ENCODE data around the gene PTPRG. TPM values are rescaled to one million over a fixed set of nuclear protein-coding genes. Genes with fewer than 3 reads are reported as not detected.
A peak's percentile ranks its signal among the peaks of the same experiment; 100 is the strongest.

Gene PTPRG
- total and polyA plus RNA-seq, 2 experiments from 2014 or later = 24.4 to 131 TPM

GRCh38 chr3:61946570-61947324 is 385.4 kb downstream of the PTPRG start:
- Histone ChIP-seq H3K4me1 (ENCODE audit: insufficient read depth) (peaks cover 60% of the 10 kb centered on the region), H3K27me3 (ENCODE audit: insufficient read depth) (no peaks in the 10 kb centered on the region), H3K27ac (ENCODE audit: low read depth) (peak overlapping the region; percentile 14; the same call in 1 of the 2 replicates), H3K36me3 (ENCODE audit: insufficient read depth) (no peaks in the 10 kb centered on the region), H3K79me2 (replicated peaks; ENCODE audit: insufficient read depth) (peaks cover 70% of the 10 kb centered on the region), H2AFZ (no peak overlapping the region), H4K20me1 (replicated peaks; ENCODE audit: insufficient read depth) (no peaks in the 10 kb centered on the region; the same call in 1 of the 2 replicates), H3K4me3 (peak overlapping the region; percentile 15), H3K9me2 (ENCODE audit: insufficient read depth) (peaks cover 4% of the 10 kb centered on the region; the same call in 1 of the 2 replicates), H3F3A (replicated peaks; ENCODE audit: low read depth) (no peaks in the 10 kb centered on the region), H3K4me2 (peak overlapping the region; percentile 59)
- Mint-ChIP-seq H3K27ac (peak overlapping the region; percentile 32; the same call in 1 of the 2 replicates), H3K4me1 (peaks cover 80% of the 10 kb centered on the region), H3K27me3 (ENCODE audit: insufficient read depth, low read depth, poor library complexity) (peaks cover 5% of the 10 kb centered on the region), H3K9me3 (no peaks in the 10 kb centered on the region), H3K36me3 (ENCODE audit: low read depth) (peaks cover 4% of the 10 kb centered on the region; the same call in 1 of the 3 replicates), H3K4me3 (peak overlapping the region; percentile 56)
- peak; percentile 39 for DNase-seq (ENCODE audit: low spot score)
- peak; percentile 59 for ATAC-seq
- TF ChIP-seq POLR2AphosphoS5 (IDR thresholded peaks at IDR 0.05; ENCODE audit: low read depth) = no peak
- peak; percentile 61; the same call in 1 of the 2 replicates for TF ChIP-seq NANOG (IDR thresholded peaks at IDR 0.05; ENCODE audit: borderline replicate concordance)

GRCh38 chr3:61947456-61947855 is 386.1 kb downstream of the PTPRG start:
- ATAC-seq (no peak), DNase-seq (ENCODE audit: low spot score) (no peak)
- Mint-ChIP-seq H3K27me3 (ENCODE audit: insufficient read depth, low read depth, poor library complexity) (peaks cover 5% of the 10 kb centered on the region), H3K4me1 (peaks cover 79% of the 10 kb centered on the region), H3K36me3 (ENCODE audit: low read depth) (no peaks in the 10 kb centered on the region), H3K27ac (peak overlapping the region; percentile 31; the same call in 1 of the 2 replicates), H3K4me3 (no peak overlapping the region), H3K9me3 (no peaks in the 10 kb centered on the region)
- H3K4me3 ChIP-seq = no peak overlapping the region
- H4K20me1 ChIP-seq (replicated peaks; ENCODE audit: insufficient read depth) = no peaks in the 10 kb centered on the region; the same call in 1 of the 2 replicates
- peak overlapping the region; percentile 59; the same call in 1 of the 2 replicates for H3K4me2 ChIP-seq
- H3K27ac ChIP-seq (ENCODE audit: low read depth) = 0 out of 2 replicates have a peak overlapping the region, but pooled peaks have one; percentile 50
- peaks cover 67% of the 10 kb centered on the region for H3K4me1 ChIP-seq (ENCODE audit: insufficient read depth)
- H3K27me3 ChIP-seq (ENCODE audit: insufficient read depth) = no peaks in the 10 kb centered on the region
- H2AFZ ChIP-seq = no peak overlapping the region
- H3K79me2 ChIP-seq (replicated peaks; ENCODE audit: insufficient read depth) = peaks cover 70% of the 10 kb centered on the region
- no peaks in the 10 kb centered on the region for H3K36me3 ChIP-seq (ENCODE audit: insufficient read depth)
- no peaks in the 10 kb centered on the region for H3F3A ChIP-seq (replicated peaks; ENCODE audit: low read depth)
- H3K9me2 ChIP-seq (ENCODE audit: insufficient read depth) = peaks cover 4% of the 10 kb centered on the region; the same call in 1 of the 2 replicates
- TF ChIP-seq ZNF331 (CRISPR knock-in tag; IDR thresholded peaks at IDR 0.05; ENCODE audit: low read depth) (no peak), POLR2AphosphoS5 (IDR thresholded peaks at IDR 0.05; ENCODE audit: low read depth) (no peak), CTCF (conservative IDR thresholded peaks at IDR 0.05; ENCODE audit: low read depth in 2 of 2) (no peak), STAT1 (IDR thresholded peaks at IDR 0.05; ENCODE audit: unreplicated experiment) (no peak), ZNF114 (CRISPR knock-in tag; IDR thresholded peaks at IDR 0.05) (no peak), CREB1 (CRISPR knock-in tag; IDR thresholded peaks at IDR 0.05; ENCODE audit: low read depth) (no peak), JUNB (IDR thresholded peaks at IDR 0.05; ENCODE audit: unreplicated experiment) (no peak), EZH2phosphoT487 (IDR thresholded peaks at IDR 0.05; ENCODE audit: unreplicated experiment) (no peak), REST (IDR thresholded peaks at IDR 0.05; ENCODE audit: unreplicated experiment) (no peak), EZH2 (IDR thresholded peaks at IDR 0.05; ENCODE audit: low read depth, unreplicated experiment) (no peak)

Measured in GM23338 (cell line).